ENCODE data around the gene EML1. TPM values are rescaled to one million over a fixed set of nuclear protein-coding genes. Genes with fewer than 3 reads are reported as not detected.

The EML1 gene
- total RNA-seq, 2 experiments from 2014 or later: 0.59 TPM; not detected in 1

- Histone ChIP-seq H3K27ac (ENCODE audit: low read depth in 1 of 2, low read length in 2 of 2) (no peak overlapping the region), H3K9me3 (ENCODE audit: control insufficient read depth in 1 of 2, insufficient read depth in 1 of 2, low read length in 2 of 2) (no peaks in the 10 kb centered on the region), H3K36me3 (ENCODE audit: insufficient read depth, low read length) (no peaks in the 10 kb centered on the region), H3K4me3 (ENCODE audit: low read length) (no peak overlapping the region), H3K4me1 (ENCODE audit: insufficient read depth, low read length) (no peaks in the 10 kb centered on the region), H3K27me3 (ENCODE audit: control insufficient read depth in 1 of 2, insufficient read depth in 2 of 2, low read length in 2 of 2) (peaks cover 0 to 3% of the 10 kb centered on the region in 2 experiments)
- H3K4me1 Mint-ChIP-seq (ENCODE audit: low read depth): no peaks in the 10 kb centered on the region
- no peak for ATAC-seq (ENCODE audit: poor library complexity)
- intact Hi-C loops (cut with DNase I, micrococcal nuclease): no loop called here
- H3K36me3 Mint-ChIP-seq (ENCODE audit: low read depth): no peaks in the 10 kb centered on the region
- H3K9me3 Mint-ChIP-seq: no peaks in the 10 kb centered on the region
- DNase-seq: no peak
- H3K27me3 Mint-ChIP-seq: peaks cover 5% of the 10 kb centered on the region
- H3K4me3 Mint-ChIP-seq: no peak overlapping the region
- H3K27ac Mint-ChIP-seq: no peak overlapping the region
- CTCF ChIA-PET: no interaction called here
- no peak for TF ChIP-seq CTCF (IDR thresholded peaks at IDR 0.05)
- POLR2A ChIA-PET: no interaction called here
Observed at GRCh38 chr14:99910337-99911309, 117.4 kb downstream of the EML1 start.

- H3K4me1 Mint-ChIP-seq (ENCODE audit: low read depth): no peaks in the 10 kb centered on the region
- Histone ChIP-seq H3K4me1 (ENCODE audit: insufficient read depth, low read length) (no peaks in the 10 kb centered on the region), H3K27me3 (ENCODE audit: control insufficient read depth in 1 of 2, insufficient read depth in 2 of 2, low read length in 2 of 2) (peaks cover 0 to 3% of the 10 kb centered on the region in 2 experiments), H3K36me3 (ENCODE audit: insufficient read depth, low read length) (no peaks in the 10 kb centered on the region), H3K9me3 (ENCODE audit: control insufficient read depth in 1 of 2, insufficient read depth in 1 of 2, low read length in 2 of 2) (no peaks in the 10 kb centered on the region), H3K27ac (ENCODE audit: low read depth in 1 of 2, low read length in 2 of 2) (no peak overlapping the region), H3K4me3 (ENCODE audit: low read length) (no peak overlapping the region)
- no peak for DNase-seq
- no peak overlapping the region for H3K27ac Mint-ChIP-seq
- no peak for ATAC-seq (ENCODE audit: poor library complexity)
- no peak for TF ChIP-seq CTCF (IDR thresholded peaks at IDR 0.05)
- ChIA-PET CTCF (interaction anchor here (1.0 kb wide), 1 partner anchor 32 kb away, joined by 3 read pairs; no protein-coding TSS in a partner anchor), POLR2A (no interaction called here)
- intact Hi-C loops (cut with DNase I, micrococcal nuclease): no loop called here
- no peaks in the 10 kb centered on the region for H3K36me3 Mint-ChIP-seq (ENCODE audit: low read depth)
- H3K27me3 Mint-ChIP-seq: peaks cover 5% of the 10 kb centered on the region
- H3K9me3 Mint-ChIP-seq: no peaks in the 10 kb centered on the region
- no peak overlapping the region for H3K4me3 Mint-ChIP-seq
Observed at GRCh38 chr14:99915305-99916090, 122.3 kb downstream of the EML1 start.

- intact Hi-C loops (cut with DNase I, micrococcal nuclease): no loop called here
- no peak for DNase-seq
- CTCF ChIA-PET: interaction anchor here (1.0 kb wide), 1 partner anchor 31 kb away, joined by 3 read pairs; no protein-coding TSS in a partner anchor
Observed at GRCh38 chr14:99916091-99916383, 122.8 kb downstream of the EML1 start.

More at GRCh38 chr14:99916091-99916383, 122.8 kb downstream of the EML1 start:
- Mint-ChIP-seq H3K9me3 (no peaks in the 10 kb centered on the region), H3K27ac (no peak overlapping the region), H3K4me1 (ENCODE audit: low read depth) (no peaks in the 10 kb centered on the region), H3K27me3 (peaks cover 5% of the 10 kb centered on the region), H3K36me3 (ENCODE audit: low read depth) (no peaks in the 10 kb centered on the region), H3K4me3 (no peak overlapping the region)
- ATAC-seq (ENCODE audit: poor library complexity): no peak
- Histone ChIP-seq H3K9me3 (ENCODE audit: control insufficient read depth in 1 of 2, insufficient read depth in 1 of 2, low read length in 2 of 2) (no peaks in the 10 kb centered on the region), H3K4me3 (ENCODE audit: low read length) (no peak overlapping the region), H3K27ac (ENCODE audit: low read depth in 1 of 2, low read length in 2 of 2) (no peak overlapping the region), H3K4me1 (ENCODE audit: insufficient read depth, low read length) (no peaks in the 10 kb centered on the region), H3K27me3 (ENCODE audit: control insufficient read depth in 1 of 2, insufficient read depth in 2 of 2, low read length in 2 of 2) (peaks cover 0 to 3% of the 10 kb centered on the region in 2 experiments), H3K36me3 (ENCODE audit: insufficient read depth, low read length) (no peaks in the 10 kb centered on the region)
- POLR2A ChIA-PET: no interaction called here
- TF ChIP-seq CTCF (IDR thresholded peaks at IDR 0.05): no peak

Measured in CD4-positive, alpha-beta T cell (primary cell).